HFF-Myc (cell line): ENCODE results near the gene CALHM6.
A peak's percentile ranks its signal among the peaks of the same experiment; 100 is the strongest.

ENCODE experiments used
- DNase-seq: peaks from one replicate; pipeline ENCODE4 v3.0.0-alpha.2; 2011; ENCODE audit warnings: low read depth; ENCODE audit errors: extremely low read depth
- H3K4me3 ChIP-seq: replicated peaks from 2 replicates; pipeline ENCODE4 v1.5.1; 2011; ENCODE audit warnings: low read depth, mild to moderate bottlenecking, control low read depth, low read length
- CTCF ChIP-seq: IDR thresholded peaks from 2 replicates; pipeline ENCODE4 v1.5.1; 2012; ENCODE audit warnings: mild to moderate bottlenecking, low read depth, low read length, control low read depth; ENCODE audit errors: missing control alignments

Gene CALHM6

DNA sequence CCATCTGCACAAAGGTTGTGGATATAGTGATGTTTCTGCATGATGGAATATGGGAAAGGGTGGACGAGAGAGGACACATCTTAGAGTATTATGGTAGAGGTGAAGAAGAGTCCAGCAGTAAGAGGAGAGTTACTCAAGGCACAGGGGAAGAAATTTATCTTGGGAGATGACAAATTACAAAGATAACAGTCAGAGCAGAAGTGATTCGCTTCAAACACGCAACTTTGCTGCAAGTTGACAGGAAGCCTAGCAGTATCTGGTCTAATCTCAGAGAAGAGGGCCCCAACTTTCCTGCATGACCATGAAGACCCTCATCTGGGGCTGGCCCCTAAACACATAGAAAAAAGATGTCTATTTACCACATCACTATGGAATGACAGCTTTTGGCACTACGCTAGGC is 1.2 kb upstream of the CALHM6 start:
- DNase-seq, result no peak
- TF ChIP-seq CTCF, result no peak
- no peak overlapping the region for H3K4me3 ChIP-seq

- peak; percentile 17 for DNase-seq
- H3K4me3 ChIP-seq, result peak overlapping the region; percentile 37
- no peak for TF ChIP-seq CTCF
These were observed 1.0 kb downstream of the CALHM6 start for GRCh38 chr6:116461932-116462885.

DNA sequence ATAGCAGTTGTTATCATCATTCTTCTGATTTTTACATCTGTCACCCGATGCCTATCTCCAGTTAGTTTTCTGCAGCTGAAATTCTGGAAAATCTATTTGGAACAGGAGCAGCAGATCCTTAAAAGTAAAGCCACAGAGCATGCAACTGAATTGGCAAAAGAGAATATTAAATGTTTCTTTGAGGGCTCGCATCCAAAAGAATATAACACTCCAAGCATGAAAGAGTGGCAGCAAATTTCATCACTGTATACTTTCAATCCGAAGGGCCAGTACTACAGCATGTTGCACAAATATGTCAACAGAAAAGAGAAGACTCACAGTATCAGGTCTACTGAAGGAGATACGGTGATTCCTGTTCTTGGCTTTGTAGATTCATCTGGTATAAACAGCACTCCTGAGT is 2.1 kb downstream of the CALHM6 start:
- no peak overlapping the region for H3K4me3 ChIP-seq
- no peak for DNase-seq
- no peak for TF ChIP-seq CTCF

DNA sequence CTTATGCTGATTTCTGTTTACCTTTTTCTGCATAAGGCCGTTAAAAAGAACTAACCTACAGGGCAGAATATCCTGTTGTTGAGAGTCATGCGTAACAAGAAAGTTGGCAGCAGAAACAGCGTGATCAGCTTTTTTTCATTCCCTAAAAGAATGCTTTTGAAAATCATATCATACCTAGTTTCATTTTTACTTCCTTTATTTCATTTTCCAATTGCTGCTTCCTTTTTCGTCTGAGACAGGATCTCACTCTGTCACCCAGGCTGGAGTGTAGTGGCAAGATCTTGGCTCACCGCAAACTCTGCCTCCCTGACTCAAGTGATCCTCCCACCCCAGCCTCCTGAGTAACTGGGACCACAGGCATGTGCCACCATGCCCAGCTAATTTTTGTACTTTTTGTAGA is 4.1 kb downstream of the CALHM6 start:
- H3K4me3 ChIP-seq, result no peak overlapping the region
- DNase-seq, result no peak

DNA sequence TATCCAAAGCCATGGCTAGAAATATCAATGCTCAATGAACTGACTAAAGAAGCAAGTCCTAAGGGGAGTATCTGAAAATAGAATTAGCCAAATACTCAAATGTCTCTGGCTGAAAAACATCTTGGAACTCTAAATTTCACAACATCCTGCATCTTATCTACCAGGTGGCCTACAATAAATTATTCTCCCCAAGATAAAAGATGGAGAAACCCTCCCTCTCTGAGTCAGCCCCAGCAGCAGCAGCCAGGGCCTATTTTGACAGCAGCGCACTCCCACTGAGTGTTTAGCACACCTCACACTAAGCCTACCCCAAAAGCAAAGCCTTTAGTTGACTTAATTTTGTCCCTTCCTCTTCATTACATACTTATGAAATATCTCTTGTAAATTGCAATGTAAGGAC is 5.9 kb downstream of the CALHM6 start:
- TF ChIP-seq CTCF, result no peak
- DNase-seq, result no peak
- no peak overlapping the region for H3K4me3 ChIP-seq

More for the DNA sequence above, 4.1 kb downstream of the CALHM6 start:
- no peak for TF ChIP-seq CTCF

GRCh38 chr6:116467514-116467913 is 6.3 kb downstream of the CALHM6 start:
- no peak overlapping the region for H3K4me3 ChIP-seq
- DNase-seq, result no peak
- no peak for TF ChIP-seq CTCF
